C1 segment of cervical spinal cord (tissue), 14 donors: ENCODE measurements around the gene CYP21A2.
"Not testable (repeated sequence)": the region's sequence is repeated elsewhere in the genome, so short reads cannot be mapped to it uniquely, and the experiment has no call there.

ENCODE experiments used
- DNase-seq, 14 donors: peaks; one replicate each; lab custom pipeline; 2025; lab: John Stamatoyannopoulos, UW

CYP21A2 gene

GRCh38 chr6:32029553-32029952, 8.7 kb upstream of the CYP21A2 start:
- DNase-seq = not testable (repeated sequence)

- not testable (repeated sequence) for DNase-seq
Observed at GRCh38 chr6:32035283-32036013, 2.8 kb upstream of the CYP21A2 start.

GRCh38 chr6:32037136-32037535, 1.1 kb upstream of the CYP21A2 start:
- DNase-seq = not testable (repeated sequence)

GRCh38 chr6:32038878-32039277, 663 bp downstream of the CYP21A2 start:
- DNase-seq = not testable (repeated sequence)

GRCh38 chr6:32039321-32040274, 1.4 kb downstream of the CYP21A2 start:
- not testable (repeated sequence) for DNase-seq

- DNase-seq = not testable (repeated sequence)
Observed at GRCh38 chr6:32040299-32041049, 2.3 kb downstream of the CYP21A2 start.

- not testable (repeated sequence) for DNase-seq
Observed at GRCh38 chr6:32041050-32041321, 2.8 kb downstream of the CYP21A2 start.

GRCh38 chr6:32041385-32041784, 3.2 kb downstream of the CYP21A2 start:
- not testable (repeated sequence) for DNase-seq

- DNase-seq = not testable (repeated sequence)
Observed at GRCh38 chr6:32042276-32042675, 4.1 kb downstream of the CYP21A2 start.

GRCh38 chr6:32043589-32044380, 5.6 kb downstream of the CYP21A2 start:
- not testable (repeated sequence) for DNase-seq

GRCh38 chr6:32044916-32045315, 6.7 kb downstream of the CYP21A2 start:
- DNase-seq = not testable (repeated sequence)

GRCh38 chr6:32045811-32046449, 7.7 kb downstream of the CYP21A2 start:
- DNase-seq = peak in 2 of 14 donors; percentile 37 to 69

- DNase-seq = peak in 7 of 14 donors; percentile 7 to 88 (median 41)
Observed at GRCh38 chr6:32046450-32047083, 8.4 kb downstream of the CYP21A2 start.

- DNase-seq = peak in 3 of 14 donors; percentile 27 to 88 (median 59)
Observed at GRCh38 chr6:32047084-32047478, 8.9 kb downstream of the CYP21A2 start.

GRCh38 chr6:32047539-32047854, 9.3 kb downstream of the CYP21A2 start:
- DNase-seq = no peak

GRCh38 chr6:32047855-32048766, 9.9 kb downstream of the CYP21A2 start:
- peak in 9 of 14 donors; percentile 10 to 61 (median 29) for DNase-seq

GRCh38 chr6:32049149-32049548, 10.9 kb downstream of the CYP21A2 start:
- not testable (repeated sequence) for DNase-seq

GRCh38 chr6:32049736-32050135, 11.5 kb downstream of the CYP21A2 start:
- DNase-seq = not testable (repeated sequence)

GRCh38 chr6:32050562-32050961, 12.3 kb downstream of the CYP21A2 start:
- DNase-seq = no peak
